Neural cell (in vitro differentiated cells): ENCODE measurements around the gene ERN2. TPM values are rescaled to one million over a fixed set of nuclear protein-coding genes. Genes with fewer than 3 reads are reported as not detected.

Experiments used
- H2AFZ ChIP-seq: fragments of 200-600, 300-800 bp; sonication (generic), shearing (Covaris generic); 2 replicates; pipeline ENCODE4 v1.6.0; 2014; ENCODE audit warnings: low read depth, mild to moderate bottlenecking, antibody characterized with exemption, low read length, moderate library complexity
- H3F3A ChIP-seq: fragments of 200-600 bp; shearing (Covaris generic); 2 replicates; pipeline ENCODE4 v1.6.1; 2016; ENCODE audit warnings: mild to moderate bottlenecking, moderate library complexity, mixed read lengths, antibody characterized with exemption, low read length; ENCODE audit not compliant: insufficient read depth, poor library complexity, severe bottlenecking
- H3K27ac ChIP-seq: fragments of 200-600, 300-800 bp; sonication (generic), shearing (Covaris generic); 2 replicates; pipeline ENCODE4 v1.5.1; 2014; ENCODE audit warnings: mild to moderate bottlenecking, low read length, moderate library complexity
- H3K27me3 ChIP-seq: fragments of 300-800, 200-600 bp; sonication (generic), shearing (Covaris generic); 2 replicates; pipeline ENCODE4 v1.6.0; 2014; ENCODE audit warnings: mild to moderate bottlenecking, low read depth, low read length, moderate library complexity; ENCODE audit not compliant: insufficient read depth
- H3K36me3 ChIP-seq: fragments of 300-800, 200-600 bp; sonication (generic), shearing (Covaris generic); 2 replicates; pipeline ENCODE4 v1.5.1; 2014; ENCODE audit warnings: mild to moderate bottlenecking, antibody characterized with exemption, low read length, moderate library complexity; ENCODE audit not compliant: insufficient read depth
- H3K4me2 ChIP-seq: fragments of 300-800, 200-600 bp; sonication (generic), shearing (Covaris generic); 2 replicates; pipeline ENCODE4 v1.6.0; 2014; ENCODE audit warnings: mild to moderate bottlenecking, low read length
- H3K4me3 ChIP-seq: fragments of 300-800, 200-600 bp; sonication (generic), shearing (Covaris generic); 2 replicates; pipeline ENCODE4 v1.5.1; 2014; ENCODE audit warnings: mild to moderate bottlenecking, low read length, moderate library complexity
- H3K79me2 ChIP-seq: fragments of 200-600 bp; shearing (Covaris generic); replicated peaks from 2 replicates; pipeline ENCODE4 v1.6.0; 2014; ENCODE audit warnings: mild to moderate bottlenecking, low read length, moderate library complexity; ENCODE audit not compliant: insufficient read depth
- H3K9ac ChIP-seq: fragments of 300-800, 200-600 bp; sonication (generic), shearing (Covaris generic); 2 replicates; pipeline ENCODE4 v1.6.1; 2016; ENCODE audit warnings: mild to moderate bottlenecking, low read length, mixed read lengths
- H3K9me2 ChIP-seq: fragments of 200-600 bp; shearing (Covaris generic); 2 replicates; pipeline ENCODE4 v1.6.1; 2016; ENCODE audit warnings: mild to moderate bottlenecking, low read length, mixed read lengths; ENCODE audit not compliant: insufficient read depth
- H3K9me3 ChIP-seq: fragments of 200-600, 300-800 bp; sonication (generic), shearing (Covaris generic); 2 replicates; pipeline ENCODE4 v1.6.1; 2016; ENCODE audit warnings: mild to moderate bottlenecking, mixed run types, low read length, moderate library complexity, mixed read lengths
- H4K20me1 ChIP-seq: fragments of 200-600 bp; shearing (Covaris generic); 2 replicates; pipeline ENCODE4 v1.6.1; 2016; ENCODE audit warnings: mild to moderate bottlenecking, mixed run types; ENCODE audit not compliant: insufficient read depth
- EP300 ChIP-seq: fragments of 450-650 bp; conservative IDR thresholded peaks from 2 replicates; pipeline ENCODE4 v1.6.1; 2014; ENCODE audit warnings: antibody characterized with exemption, mild to moderate bottlenecking, moderate library complexity; ENCODE audit not compliant: poor library complexity, severe bottlenecking
- EZH2 ChIP-seq: fragments of 200-600, 300-800 bp; shearing (Covaris generic), sonication (generic); IDR thresholded peaks from 2 replicates; pipeline ENCODE4 v1.6.1; 2014; ENCODE audit warnings: antibody characterized with exemption, low read length, borderline replicate concordance, mild to moderate bottlenecking; ENCODE audit not compliant: insufficient read depth, poor library complexity, severe bottlenecking
- MXI1 ChIP-seq: fragments of 450-650 bp; conservative IDR thresholded peaks from 2 replicates; pipeline ENCODE4 v1.6.1; 2014; ENCODE audit warnings: antibody characterized with exemption, mild to moderate bottlenecking; ENCODE audit not compliant: poor library complexity, severe bottlenecking
- POLR2AphosphoS5 ChIP-seq: IDR thresholded peaks from 2 replicates; pipeline ENCODE4 v1.6.1; 2012
- RAD21 ChIP-seq: fragments of 450-650 bp; conservative IDR thresholded peaks from 2 replicates; pipeline ENCODE4 v1.6.1; 2014; ENCODE audit warnings: antibody characterized with exemption, mild to moderate bottlenecking, moderate library complexity
- SMC3 ChIP-seq: fragments of 450-650 bp; conservative IDR thresholded peaks from 2 replicates; pipeline ENCODE4 v1.6.1; 2014; ENCODE audit warnings: antibody characterized with exemption, mild to moderate bottlenecking, moderate library complexity; ENCODE audit not compliant: poor library complexity
- TAF1 ChIP-seq: IDR thresholded peaks from 2 replicates; pipeline ENCODE4 v1.6.1; 2012; ENCODE audit warnings: low read depth
- polyA plus RNA-seq: library from polyadenylated mRNA; depleted of rRNA; stranded (reverse); fragments of >200 nt; gene quantifications from 2 replicates; pipeline ENCODE4 v1.2.3, GENCODE V29; 2014
- TF ChIP-seq, protein P1 (sequence below): IDR thresholded peaks from 2 replicates; pipeline ENCODE4 v1.6.1; 2012; ENCODE audit warnings: borderline replicate concordance
- TF ChIP-seq, protein P2 (sequence below): fragments of 450-650 bp; IDR thresholded peaks from 2 replicates; pipeline ENCODE4 v1.5.1; 2014; ENCODE audit warnings: antibody characterized with exemption, mild to moderate bottlenecking, moderate library complexity; ENCODE audit not compliant: poor library complexity, severe bottlenecking

ERN2 gene
- polyA plus RNA-seq, 1 donor from 2014 or later: not detected

DNA sequence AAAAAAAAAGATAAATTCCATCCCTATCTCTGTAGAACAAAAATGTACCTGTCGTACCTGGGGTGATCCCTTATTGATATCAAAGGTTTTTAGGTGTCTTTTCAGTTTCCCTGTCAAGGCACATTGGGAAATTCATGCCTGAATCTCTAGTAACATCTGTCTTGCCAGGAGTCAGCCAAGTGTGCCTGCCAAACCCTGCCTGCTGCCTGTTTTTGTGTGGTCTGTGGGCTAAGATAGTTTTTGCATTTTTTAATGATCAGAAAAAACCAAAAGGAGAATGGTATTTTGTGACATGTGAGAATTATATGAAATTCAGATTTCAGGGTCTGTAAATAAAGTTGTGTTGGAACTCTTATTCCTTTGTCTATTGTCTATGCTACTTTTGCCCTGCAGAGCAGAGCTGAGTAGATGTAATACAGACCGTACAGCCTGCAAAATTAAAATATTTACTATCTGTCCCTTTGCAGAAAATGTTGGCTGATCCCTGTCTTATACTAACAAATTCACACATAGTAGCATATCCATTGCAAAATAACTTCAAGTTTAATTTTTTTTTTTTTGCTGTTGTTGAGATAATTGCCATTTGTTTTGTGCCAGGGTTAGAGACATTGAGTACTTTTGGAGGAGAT lies 28.8 kb upstream of the ERN2 start:
- H3K27ac ChIP-seq: no peak overlapping the region
- H2AFZ ChIP-seq: no peak overlapping the region
- no peaks in the 10 kb centered on the region for H3F3A ChIP-seq
- no peak for TF ChIP-seq RAD21
- no peak for TF ChIP-seq SMC3
- no peak for TF ChIP-seq POLR2AphosphoS5
- TF ChIP-seq EP300: no peak
- no peak for TF ChIP-seq MXI1
- TF ChIP-seq EZH2: no peak
- TF ChIP-seq, protein P1, sequence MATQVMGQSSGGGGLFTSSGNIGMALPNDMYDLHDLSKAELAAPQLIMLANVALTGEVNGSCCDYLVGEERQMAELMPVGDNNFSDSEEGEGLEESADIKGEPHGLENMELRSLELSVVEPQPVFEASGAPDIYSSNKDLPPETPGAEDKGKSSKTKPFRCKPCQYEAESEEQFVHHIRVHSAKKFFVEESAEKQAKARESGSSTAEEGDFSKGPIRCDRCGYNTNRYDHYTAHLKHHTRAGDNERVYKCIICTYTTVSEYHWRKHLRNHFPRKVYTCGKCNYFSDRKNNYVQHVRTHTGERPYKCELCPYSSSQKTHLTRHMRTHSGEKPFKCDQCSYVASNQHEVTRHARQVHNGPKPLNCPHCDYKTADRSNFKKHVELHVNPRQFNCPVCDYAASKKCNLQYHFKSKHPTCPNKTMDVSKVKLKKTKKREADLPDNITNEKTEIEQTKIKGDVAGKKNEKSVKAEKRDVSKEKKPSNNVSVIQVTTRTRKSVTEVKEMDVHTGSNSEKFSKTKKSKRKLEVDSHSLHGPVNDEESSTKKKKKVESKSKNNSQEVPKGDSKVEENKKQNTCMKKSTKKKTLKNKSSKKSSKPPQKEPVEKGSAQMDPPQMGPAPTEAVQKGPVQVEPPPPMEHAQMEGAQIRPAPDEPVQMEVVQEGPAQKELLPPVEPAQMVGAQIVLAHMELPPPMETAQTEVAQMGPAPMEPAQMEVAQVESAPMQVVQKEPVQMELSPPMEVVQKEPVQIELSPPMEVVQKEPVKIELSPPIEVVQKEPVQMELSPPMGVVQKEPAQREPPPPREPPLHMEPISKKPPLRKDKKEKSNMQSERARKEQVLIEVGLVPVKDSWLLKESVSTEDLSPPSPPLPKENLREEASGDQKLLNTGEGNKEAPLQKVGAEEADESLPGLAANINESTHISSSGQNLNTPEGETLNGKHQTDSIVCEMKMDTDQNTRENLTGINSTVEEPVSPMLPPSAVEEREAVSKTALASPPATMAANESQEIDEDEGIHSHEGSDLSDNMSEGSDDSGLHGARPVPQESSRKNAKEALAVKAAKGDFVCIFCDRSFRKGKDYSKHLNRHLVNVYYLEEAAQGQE: no peak
- TF ChIP-seq, protein P2, sequence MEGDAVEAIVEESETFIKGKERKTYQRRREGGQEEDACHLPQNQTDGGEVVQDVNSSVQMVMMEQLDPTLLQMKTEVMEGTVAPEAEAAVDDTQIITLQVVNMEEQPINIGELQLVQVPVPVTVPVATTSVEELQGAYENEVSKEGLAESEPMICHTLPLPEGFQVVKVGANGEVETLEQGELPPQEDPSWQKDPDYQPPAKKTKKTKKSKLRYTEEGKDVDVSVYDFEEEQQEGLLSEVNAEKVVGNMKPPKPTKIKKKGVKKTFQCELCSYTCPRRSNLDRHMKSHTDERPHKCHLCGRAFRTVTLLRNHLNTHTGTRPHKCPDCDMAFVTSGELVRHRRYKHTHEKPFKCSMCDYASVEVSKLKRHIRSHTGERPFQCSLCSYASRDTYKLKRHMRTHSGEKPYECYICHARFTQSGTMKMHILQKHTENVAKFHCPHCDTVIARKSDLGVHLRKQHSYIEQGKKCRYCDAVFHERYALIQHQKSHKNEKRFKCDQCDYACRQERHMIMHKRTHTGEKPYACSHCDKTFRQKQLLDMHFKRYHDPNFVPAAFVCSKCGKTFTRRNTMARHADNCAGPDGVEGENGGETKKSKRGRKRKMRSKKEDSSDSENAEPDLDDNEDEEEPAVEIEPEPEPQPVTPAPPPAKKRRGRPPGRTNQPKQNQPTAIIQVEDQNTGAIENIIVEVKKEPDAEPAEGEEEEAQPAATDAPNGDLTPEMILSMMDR: no peak
- TF ChIP-seq TAF1: no peak
- no peaks in the 10 kb centered on the region for H4K20me1 ChIP-seq
- no peaks in the 10 kb centered on the region for H3K9me2 ChIP-seq
- no peak overlapping the region for H3K4me2 ChIP-seq
- no peaks in the 10 kb centered on the region for H3K9me3 ChIP-seq
- H3K4me3 ChIP-seq: no peak overlapping the region
- H3K9ac ChIP-seq: no peak overlapping the region
- H3K36me3 ChIP-seq: no peaks in the 10 kb centered on the region
- H3K27me3 ChIP-seq: no peaks in the 10 kb centered on the region
- H3K79me2 ChIP-seq: no peaks in the 10 kb centered on the region

DNA sequence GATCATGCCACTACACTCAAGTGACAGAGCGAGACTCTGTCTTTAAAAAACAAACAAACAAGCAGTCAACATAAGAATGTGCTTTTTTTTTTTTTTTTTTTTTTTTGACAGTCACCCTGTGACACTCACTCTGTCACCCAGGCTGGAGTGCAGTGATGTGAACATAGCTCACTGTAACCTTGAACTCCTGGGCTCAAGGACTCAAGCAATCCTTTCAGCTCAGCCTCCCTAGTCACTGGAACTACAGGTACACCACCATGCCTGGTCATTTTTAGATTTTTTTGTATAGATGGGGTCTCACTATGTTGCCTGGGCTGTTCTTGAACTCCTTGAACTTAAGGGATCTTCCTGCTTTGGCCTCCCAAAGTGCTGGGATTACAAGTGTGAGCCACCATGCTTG lies 26.5 kb upstream of the ERN2 start:
- H3K9ac ChIP-seq: no peak overlapping the region

More for the DNA sequence above, 26.5 kb upstream of the ERN2 start:
- H3K27ac ChIP-seq: no peak overlapping the region
- TF ChIP-seq POLR2AphosphoS5 (no peak), EP300 (no peak), MXI1 (no peak), TAF1 (no peak), RAD21 (no peak), EZH2 (no peak), SMC3 (no peak)
- TF ChIP-seq, protein P2: no peak
- TF ChIP-seq, protein P1: no peak
- no peaks in the 10 kb centered on the region for H3F3A ChIP-seq
- no peaks in the 10 kb centered on the region for H3K9me2 ChIP-seq
- H3K27me3 ChIP-seq: no peaks in the 10 kb centered on the region
- H3K4me3 ChIP-seq: no peak overlapping the region
- no peaks in the 10 kb centered on the region for H3K9me3 ChIP-seq
- no peaks in the 10 kb centered on the region for H4K20me1 ChIP-seq
- H3K36me3 ChIP-seq: no peaks in the 10 kb centered on the region
- H2AFZ ChIP-seq: no peak overlapping the region
- H3K4me2 ChIP-seq: no peak overlapping the region
- H3K79me2 ChIP-seq: no peaks in the 10 kb centered on the region
